GM19099 (cell line): ENCODE results near the gene UPK2.
A peak's percentile ranks its signal among the peaks of the same experiment; 100 is the strongest.

Experiments
- POLR2A ChIP-seq: IDR thresholded peaks from 3 replicates; pipeline ENCODE4 v1.6.1; 2011; ENCODE audit warnings: low read depth; ENCODE audit not compliant: insufficient read length; ENCODE audit errors: extremely low read depth

UPK2 gene

GRCh38 chr11:118996926-118997626, 41.0 kb downstream of the UPK2 start:
- TF ChIP-seq POLR2A, result no peak

DNA sequence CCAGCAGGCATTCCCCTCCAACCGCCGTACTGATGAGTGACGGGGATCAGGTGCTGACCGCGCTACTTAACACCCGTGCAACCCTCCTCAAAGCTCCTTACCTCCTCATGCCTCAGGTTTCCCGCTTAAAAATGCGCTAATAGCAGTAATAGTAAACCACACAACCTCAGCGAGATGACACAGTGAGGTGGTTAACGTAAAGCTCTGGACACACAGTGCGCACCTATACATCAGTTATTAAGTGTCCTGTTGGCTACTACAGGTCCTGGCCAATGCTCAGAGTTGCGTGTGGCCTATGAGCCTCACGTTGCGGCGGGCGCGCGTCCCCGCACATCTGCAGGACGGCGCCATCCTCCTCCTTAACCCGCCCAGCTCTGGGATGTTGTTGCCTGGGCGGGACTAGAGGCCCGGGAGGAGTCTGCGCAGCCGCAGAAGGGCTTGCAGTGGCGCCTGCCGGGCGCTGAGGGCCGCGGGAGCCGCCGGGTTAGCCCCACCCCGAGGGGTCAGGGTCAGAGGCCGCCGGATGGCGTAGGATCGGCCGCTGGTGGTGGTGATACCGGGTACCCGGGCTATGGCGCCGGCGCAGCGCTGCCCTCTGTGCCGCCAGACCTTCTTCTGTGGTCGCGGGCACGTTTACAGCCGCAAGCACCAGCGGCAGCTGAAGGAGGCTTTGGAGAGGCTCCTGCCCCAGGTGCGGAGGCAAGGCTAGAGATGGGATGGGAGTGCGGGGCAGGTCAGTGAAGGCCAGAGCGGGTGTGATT, 41.7 kb downstream of the UPK2 start, which contains the start of gene CENATAC:
CENATAC (plus strand) TSS at position 512 of the 761 bp plus-strand sequence; CDS start at position 572, 60 bp downstream.
- TF ChIP-seq POLR2A, result peak; percentile 95

DNA sequence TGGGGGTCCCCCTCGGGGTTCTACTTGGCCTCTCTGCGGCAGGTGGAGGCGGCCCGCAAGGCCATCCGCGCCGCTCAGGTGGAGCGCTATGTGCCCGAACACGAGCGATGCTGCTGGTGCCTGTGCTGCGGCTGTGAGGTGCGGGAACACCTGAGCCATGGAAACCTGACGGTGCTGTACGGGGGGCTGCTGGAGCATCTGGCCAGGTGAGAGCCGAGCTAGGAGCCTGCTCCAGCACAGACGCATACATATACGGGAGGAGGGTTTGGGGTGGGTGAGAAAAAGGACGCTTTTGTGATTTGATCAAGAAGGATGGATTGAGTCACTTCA, 42.3 kb downstream of the UPK2 start:
- no peak for TF ChIP-seq POLR2A

- no peak for TF ChIP-seq POLR2A
Measured at GRCh38 chr11:118998822-118999221, 42.7 kb downstream of the UPK2 start.

- no peak for TF ChIP-seq POLR2A
Measured at GRCh38 chr11:119000906-119001305, 44.8 kb downstream of the UPK2 start.

GRCh38 chr11:119006656-119007055, 50.6 kb downstream of the UPK2 start:
- no peak for TF ChIP-seq POLR2A
